HG03095 (cell line): Measurements from ENCODE around the gene ZNF75A.
"Not testable (repeated sequence)": the region's sequence is repeated elsewhere in the genome, so short reads cannot be mapped to it uniquely, and the experiment has no call there.

Source experiments
- ATAC-seq: cut with Tn5 transposase; IDR thresholded peaks from one replicate; pipeline ENCODE4 v1.9.1; 2021; ENCODE audit warnings: moderate library complexity; ENCODE audit not compliant: unreplicated experiment

ZNF75A gene

DNA sequence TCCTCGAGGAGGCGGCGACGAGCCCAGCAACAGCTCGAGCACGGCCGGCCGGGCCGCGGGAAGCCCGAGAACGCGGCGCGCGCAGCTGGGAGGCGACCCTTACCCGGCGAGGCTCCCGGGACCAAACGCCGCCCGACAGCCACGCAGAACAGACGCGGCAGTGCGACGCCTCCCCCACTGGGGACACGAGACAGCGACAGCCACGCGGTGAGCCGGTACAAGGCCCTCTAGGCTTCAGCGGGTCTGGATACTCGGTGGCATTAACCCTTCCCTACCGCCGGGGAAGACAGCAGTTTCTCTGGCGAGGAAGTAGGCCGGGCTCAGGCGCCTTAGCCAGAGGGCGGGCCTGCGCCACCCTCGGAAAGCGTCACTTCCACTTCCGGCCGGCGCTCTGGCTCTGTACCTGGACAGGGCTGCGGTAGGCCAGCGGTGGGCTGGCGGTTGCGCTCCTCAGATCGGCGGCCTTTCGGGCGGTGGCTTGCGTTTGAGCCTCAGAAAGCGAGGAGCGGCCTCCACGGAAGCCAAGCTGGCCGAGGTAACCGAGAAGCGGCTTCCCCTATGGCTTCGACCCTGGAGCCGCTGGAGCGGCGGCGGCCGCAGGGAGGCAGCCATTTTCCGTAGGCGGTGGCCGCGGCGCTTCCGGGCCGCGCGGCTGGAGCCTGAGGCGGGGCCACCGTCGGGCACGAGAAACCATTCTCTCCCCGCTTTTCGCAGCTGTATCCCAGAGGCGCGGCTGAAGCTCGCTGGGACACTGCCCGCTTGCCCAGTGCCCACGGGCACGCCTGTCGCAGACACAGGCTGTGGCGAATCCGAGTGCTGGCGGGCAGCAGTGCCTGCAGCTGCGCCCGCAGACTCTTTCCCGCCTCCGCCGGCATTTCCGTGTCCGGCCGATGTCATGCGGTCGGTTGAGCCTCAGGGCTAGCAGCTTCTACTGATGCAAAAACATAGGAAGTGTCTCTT, at the start of gene ZNF75A, which contains the start of gene TIGD7:
TSS of gene ZNF75A (plus strand) at position 389 of the 960 bp plus-strand sequence. CDS start 2,932 bp downstream, outside the sequence.
TSS of gene TIGD7 (minus strand) at position 322 of the 960 bp plus-strand sequence. CDS start 4,816 bp downstream, outside the sequence.
- peak; percentile 95 for ATAC-seq

DNA sequence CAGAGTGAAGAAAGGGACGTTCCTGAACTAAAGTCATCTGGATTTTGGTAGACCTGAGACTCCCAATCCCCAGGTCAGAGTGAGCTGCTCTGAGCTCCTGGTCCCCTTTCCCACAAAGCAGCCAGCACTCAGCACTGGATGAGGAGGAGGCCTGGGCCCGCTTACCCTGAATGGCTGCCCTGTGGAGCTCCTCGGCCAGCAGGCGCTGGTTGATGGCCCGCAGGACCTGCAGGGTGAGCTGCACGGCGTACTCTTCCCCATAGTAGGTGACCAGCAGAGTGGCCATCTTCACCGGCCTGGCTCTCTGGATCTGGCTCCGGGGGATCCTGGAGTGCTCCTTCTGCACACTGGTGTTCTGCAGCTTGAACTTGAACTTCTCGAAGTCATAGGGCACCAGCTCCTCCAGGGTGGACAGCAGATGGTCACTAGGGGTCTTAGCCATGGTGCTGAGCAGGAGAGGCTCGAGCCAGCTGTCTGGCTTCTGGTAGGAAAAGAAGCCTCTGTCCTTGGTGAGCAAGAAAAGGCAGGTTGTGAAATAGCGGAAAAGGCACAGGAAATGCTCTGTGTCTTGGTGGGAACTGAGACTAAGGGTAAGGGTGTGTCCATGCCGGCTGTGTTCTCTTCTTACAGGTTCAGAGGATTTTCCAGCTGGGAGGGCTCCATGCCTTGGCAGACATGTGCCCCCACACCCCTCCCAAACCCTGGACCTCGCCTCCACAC, 49.0 kb upstream of the ZNF75A start, which contains the start of gene MEFV:
TSS of gene MEFV (minus strand) at position 488 of the 720 bp plus-strand sequence. CDS start at position 442, 46 bp downstream.
- ATAC-seq: no peak

DNA sequence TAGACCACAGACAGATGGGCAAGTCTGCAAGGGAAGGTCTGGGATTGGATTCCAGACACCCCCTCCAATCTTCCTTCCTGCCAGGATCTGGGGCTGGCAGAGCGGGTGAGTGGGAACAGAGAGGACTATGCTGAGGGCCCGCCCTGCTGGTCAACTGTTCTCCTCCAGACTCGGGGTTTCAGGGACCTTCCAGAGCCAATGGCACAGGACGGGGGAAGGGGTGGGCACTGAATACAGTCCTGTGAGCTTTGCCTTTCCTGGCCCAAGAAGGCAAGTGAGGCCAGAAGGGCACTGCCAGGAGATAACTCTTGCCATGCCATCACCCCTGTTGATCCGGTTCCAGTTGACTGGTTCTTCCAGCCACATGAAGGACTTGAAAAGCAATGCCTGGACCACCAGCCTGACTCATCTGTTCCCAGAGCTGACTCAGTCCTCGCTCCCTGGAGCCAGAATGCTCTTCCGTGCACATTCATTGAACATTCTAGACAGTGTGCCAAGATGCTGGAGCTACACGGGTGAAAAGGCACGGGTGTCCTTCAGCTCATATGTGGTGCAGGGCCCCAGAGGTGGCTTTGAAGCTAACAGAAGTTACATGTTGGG, 48.3 kb upstream of the ZNF75A start:
- no peak for ATAC-seq

DNA sequence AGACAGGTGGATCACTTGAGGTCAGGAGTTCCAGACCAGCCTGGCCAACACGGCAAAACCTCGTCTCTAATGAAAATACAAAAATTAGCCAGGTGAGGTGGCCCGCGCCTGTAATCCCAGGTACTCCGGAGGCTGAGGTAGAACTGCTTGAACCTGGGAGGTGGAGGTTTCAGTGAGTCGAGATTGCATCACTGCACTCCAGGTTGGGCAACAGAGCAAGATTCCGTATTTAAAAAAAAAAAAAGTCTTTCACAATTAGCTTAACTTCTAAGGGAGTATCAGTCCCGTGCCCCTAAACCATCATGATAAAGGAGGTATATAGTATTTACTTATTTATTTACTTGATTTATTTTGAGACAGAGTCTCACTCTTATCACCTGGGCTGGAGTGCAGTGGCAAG, 45.5 kb upstream of the ZNF75A start:
- ATAC-seq: no peak

DNA sequence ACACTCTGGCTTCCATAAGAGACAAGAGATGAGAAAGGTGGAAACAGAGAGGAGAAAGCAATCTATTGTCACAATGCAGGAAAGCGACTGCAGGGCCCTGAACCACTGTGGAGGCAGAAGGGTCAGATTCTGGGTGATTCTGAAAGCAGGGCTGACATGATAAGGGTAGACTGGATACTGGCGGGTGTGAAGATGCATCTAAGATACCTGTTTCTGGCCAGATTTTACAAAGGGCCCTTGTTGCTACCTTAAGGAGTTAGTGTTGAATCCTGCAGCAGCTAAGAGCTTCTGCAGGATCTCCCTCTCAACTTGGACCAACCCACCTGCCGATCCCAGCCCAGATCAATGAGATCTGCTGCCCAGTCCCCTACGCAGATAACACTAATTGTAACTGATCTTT, 42.8 kb upstream of the ZNF75A start:
- ATAC-seq: no peak

DNA sequence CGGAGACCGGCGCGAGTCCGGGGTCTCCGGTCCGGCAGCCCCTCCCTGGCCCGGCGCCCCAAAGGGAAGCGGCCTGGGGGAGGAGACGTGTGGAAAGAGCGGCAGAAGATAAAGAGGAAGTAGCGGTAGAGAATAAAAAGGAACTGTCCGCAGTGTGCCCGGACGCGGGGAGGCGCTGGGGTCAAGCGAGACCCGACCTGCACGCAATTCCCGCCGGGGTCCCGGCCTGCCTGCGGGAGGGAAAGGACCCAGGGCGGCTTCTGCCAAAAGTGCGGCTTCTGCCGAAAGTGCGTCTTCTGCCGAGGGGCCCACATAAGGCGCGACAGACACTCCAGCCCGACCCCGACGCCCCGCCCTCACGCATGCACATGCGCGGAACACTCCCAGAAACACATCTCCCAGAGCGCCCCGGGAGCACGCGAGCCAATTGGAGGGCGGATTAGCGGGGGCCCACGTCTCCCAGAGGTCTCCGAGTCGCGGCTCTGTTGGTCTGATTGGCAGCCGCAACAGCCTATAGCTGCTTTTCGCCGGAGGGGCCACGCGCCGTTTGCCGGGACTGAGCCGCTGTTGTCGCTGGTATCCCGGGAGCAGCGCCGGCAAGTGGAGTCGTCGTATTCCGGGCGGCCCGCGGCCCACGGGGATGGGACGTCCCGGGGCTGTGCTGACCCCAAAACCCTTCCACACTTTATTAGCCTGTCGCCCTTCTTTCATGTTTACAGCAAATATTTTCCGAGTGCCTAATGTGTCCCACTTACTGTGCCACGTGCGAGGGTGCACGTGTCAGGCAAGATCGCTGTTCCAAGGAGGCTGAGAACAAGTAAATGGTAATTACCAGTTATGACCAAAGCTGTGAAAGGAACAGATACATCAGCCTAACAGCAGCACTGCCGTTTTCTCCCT, 40.9 kb upstream of the ZNF75A start:
- ATAC-seq: peak; percentile 88

DNA sequence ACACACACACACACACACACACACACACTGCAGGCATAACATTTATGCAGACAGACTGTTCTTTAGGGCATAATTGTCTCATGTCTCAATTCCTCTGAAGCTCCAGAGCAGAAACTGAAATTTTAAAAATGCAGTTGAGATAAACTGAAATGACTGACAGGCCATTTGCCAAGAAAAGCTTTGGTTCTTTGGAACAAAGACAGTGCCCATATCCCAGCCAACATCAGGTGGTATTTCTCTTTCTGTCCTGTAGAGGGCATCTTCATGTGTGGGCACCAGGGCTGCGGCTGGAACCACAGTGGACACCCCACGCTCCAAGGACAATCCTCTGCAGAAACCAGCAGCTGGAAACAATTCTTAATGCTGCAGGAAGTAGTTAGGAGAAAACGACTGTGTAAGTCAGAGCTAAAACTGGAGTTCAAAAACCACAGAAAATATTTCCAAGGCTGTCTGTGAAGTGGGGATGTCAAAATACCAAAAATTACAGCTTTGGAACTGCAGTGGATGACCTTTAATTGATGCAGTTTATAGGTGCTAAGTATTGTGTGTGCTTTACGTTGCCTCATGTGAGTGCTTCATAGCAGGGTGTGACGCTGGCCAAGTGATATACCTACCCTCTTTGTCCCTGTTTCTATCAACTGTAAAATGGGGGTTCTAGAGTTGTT, 38.3 kb upstream of the ZNF75A start:
- ATAC-seq: no peak

DNA sequence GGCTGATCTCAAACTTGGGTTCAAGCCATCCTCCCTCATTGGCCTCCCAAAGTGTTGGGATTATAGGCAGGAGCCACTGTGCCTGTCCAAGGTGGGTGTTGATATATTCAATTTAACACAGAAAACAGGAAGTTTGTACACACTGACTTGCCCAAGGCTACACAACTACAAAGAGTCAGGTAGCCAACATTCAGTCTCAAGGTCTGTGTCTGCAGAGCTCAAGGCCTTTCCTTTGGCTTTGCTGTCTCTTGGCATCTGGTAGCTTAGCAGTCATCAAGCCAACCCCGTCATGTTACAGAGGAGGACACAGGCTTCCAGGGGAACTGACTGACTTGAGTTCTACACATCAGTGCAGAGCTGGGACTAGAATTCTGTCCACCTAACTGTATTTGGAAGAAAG, 37.0 kb upstream of the ZNF75A start:
- ATAC-seq: no peak

DNA sequence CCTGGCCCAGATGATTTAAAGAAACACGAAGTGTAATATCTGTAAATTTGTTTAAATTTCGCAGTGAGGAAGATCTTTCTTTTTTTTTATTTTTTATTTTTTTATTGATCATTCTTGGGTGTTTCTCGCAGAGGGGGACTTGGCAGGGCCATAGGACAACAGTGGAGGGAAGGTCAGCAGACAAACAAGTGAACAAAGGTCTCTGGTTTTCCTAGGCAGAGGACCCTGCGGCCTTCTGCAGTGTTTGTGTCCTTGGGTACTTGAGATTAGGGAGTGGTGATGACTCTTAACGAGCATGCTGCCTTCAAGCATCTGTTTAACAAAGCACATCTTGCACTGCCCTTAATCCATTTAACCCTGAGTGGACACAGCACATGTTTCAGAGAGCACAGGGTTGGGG, 34.6 kb upstream of the ZNF75A start:
- not testable (repeated sequence) for ATAC-seq

DNA sequence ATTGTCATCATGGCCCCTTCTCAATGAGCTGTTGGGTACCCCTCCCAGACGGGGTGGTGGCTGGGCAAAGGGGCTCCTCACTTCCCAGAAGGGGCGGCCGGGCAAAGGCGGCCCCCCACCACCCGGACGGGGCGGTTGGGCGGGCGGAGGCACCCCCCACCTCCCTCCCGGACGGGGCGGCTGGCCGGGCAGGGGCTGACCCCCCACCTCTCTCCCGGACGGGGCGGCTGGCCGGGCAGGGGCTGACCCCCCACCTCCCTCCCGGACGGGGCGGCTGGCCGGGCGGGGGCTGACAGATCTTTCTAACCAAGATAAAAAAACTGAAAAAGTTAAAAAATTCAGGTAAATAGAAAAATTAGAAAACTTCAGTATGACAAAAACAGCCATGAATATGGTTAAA, 34.0 kb upstream of the ZNF75A start:
- ATAC-seq: not testable (repeated sequence)

DNA sequence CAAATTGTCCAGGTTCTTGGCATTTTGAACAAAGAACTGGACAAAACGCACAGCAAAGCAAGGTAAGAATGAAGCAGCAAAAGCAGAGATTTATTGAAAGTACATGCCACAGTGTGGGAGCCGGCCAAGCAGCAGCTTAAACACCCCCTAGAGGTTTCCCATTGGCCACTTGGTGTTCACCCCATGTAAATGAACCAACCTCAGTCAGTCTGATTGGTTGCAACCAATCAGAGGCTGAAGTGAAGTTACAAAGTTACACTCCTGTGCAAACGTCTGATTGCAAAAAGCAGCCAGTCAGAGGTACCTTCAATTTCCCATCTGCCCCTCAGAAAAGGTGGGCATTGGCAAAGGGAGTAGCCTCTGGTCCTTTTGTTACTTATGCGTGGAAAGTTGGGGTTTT, 30.8 kb upstream of the ZNF75A start:
- ATAC-seq: no peak

DNA sequence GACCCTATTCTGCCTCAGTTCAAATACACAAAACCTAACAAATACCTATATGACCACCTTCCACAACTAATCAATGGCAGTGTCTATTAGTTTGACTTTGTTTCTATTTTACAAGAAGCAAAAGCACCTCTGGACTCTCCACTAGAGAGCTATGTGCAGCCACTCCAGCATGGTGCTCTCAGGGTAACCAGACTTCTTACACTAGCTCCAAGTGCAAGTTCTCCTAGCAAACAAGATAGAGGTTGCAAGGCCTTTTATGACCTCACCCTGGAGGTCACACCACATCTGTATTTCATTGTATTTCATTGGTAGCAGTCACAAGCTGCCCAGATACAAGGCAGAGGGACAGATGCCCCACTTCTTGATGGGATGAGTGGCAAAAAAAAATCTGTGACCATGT, 30.4 kb upstream of the ZNF75A start:
- ATAC-seq: no peak

DNA sequence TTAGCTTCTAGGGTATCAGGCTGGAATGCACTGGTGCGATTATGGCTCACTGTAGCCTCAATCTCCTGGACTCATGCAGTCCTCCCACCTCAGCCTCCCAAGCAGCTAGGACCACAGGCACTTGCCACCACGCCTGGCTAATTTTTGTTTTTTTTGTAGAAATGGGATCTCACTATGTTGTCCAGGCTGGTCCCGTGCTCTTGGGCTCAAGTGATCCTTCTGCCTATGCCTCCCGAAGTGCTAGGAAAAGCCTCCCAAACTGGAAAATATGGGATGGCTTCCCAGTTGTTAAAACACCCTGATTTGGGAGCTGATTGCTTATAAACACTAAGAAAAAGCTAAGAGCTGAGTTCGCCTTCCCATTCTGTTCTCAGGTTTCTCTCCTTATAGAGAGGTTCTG, 28.6 kb upstream of the ZNF75A start:
- ATAC-seq: no peak

DNA sequence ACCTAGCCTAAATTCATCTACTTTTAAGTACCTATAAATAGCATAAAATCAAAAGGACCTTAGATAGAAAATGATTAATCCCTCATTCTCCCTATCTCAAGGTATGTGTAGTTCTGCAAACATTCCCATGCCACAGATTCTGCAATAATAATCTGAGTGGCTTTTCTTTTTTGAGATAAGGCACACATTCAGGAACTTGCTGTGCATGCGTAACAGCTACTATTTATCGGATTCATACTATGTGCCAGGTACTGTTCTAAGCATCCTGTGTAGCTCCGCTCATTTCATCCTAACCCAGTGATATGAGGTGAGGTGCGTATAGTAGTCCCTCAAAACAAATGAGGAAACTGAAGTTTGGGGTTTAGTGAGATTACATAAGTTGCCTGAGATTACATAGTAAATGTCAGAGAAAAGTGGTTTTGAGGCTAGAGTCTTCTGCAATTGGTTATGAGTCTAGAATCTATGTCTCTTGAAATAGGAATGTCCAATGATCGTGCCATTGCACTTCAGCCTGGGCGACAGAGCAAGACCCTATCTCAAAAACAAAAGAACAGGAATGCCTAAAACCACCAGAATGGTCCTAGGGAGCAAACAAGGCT, 24.0 kb upstream of the ZNF75A start:
- ATAC-seq: no peak

DNA sequence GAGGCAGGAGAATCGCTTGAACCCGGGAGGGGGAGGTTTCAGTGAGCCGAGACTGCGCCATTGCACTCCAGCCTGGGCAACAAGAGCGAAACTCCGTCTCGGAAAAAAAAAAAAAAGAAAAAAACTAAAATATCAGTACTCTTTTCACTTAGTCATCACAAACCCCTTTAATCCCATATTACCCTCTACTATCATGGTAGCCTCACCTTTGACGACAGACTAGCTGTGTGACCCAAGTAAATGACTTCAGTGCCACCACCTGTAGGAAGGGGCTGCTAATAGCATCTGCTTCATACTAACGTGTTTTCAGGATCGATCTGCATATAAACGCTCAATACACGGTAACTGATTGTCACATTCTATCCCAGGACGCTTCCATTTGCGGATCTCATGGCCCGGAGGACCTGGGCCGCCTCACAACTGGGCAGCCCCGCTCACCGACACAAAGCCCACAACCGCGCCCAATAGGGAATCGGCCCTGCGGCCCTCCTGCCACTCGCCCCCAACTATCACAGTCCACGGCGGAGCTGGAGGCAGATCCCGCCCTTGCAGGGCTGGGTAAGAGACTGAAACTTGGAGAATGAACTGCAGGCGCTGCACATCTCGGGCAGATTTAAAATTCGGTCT, 23.1 kb upstream of the ZNF75A start:
- peak; percentile 9 for ATAC-seq

DNA sequence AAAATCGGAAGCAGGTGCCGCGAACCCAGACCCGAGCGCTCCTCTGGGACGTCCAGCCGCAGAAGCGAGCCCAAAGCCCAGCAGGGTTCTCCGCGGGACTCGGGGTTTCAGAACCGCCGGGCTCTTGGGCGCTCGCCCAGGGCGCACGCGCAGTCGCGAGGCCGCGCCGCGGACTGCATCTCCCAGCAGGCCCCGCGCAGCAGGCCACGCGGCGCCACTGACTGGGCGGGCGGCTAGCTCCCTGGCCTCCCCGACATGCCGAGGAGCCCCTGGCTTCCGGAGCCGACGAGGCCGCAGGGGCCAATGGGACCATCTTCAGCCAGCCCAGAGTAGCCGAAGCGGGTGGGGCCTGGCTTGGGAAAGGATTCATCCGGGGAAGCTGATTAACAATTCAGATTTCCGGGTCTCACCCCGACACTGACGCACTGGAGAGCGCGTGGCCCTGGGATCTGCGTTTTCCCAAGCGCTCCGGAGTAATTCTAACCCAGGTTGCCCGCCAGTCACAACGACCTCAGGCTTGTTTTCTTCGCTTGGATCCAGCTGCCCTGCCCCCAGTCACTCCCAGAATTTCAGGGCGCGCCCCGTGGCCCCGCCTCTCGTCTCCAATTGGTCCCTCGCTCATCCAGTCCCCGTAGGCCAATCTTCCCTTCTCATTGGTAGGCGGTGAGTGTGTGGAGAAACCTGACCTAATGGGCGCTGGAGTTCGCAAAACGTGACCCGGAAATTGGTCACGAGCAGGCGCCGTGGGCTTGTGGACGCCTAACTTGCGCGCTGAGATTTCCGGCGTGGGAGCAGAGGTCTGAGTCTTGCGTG, 22.4 kb upstream of the ZNF75A start, which contains the start of gene ZNF263:
TSS of gene ZNF263 (plus strand) at position 762 of the 813 bp plus-strand sequence. CDS start 328 bp downstream, outside the sequence.
- peak; percentile 76 for ATAC-seq

DNA sequence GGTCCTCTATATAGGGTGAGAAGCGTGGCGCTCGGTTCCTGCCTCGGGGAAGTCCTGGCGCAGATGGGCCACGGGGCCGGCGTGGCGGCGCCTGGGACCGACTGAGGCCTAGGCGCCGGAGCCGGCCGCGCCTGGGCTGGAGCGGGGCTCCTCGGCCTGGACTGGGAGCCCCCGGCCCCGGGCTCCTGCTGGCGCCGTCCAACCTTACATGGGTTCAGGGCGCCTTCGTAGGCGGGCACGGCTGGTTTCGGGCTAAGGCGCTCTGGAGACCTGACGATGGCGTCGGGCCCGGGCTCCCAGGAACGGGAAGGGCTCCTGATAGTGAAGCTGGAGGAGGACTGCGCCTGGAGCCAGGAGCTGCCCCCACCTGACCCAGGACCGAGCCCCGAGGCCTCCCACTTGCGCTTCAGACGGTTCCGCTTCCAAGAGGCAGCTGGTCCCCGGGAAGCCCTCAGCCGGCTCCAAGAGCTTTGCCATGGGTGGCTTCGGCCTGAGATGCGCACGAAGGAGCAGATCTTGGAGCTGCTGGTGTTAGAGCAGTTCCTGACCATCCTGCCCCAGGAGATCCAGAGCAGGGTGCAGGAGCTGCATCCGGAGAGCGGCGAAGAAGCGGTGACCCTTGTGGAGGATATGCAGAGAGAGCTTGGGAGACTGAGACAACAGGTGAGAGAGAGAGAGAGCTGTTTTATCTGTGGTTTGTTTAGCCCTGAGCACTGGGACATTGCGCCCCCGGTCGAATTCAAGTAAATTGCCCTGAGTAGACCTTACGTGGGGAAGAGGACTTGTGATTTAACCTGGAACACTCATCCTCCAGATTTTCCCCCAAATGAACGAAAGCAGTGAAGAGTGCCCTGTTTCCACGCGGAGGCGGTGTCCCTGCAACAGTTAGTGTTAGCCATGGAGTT, 21.5 kb upstream of the ZNF75A start:
- no peak for ATAC-seq
